PFSK-1 (cell line): ENCODE results near the gene PLPPR1.

ENCODE experiments used
- FOXP2 ChIP-seq: optimal IDR thresholded peaks from 2 replicates; pipeline ENCODE3; 2011; ENCODE audit warnings: borderline replicate concordance, control low read depth, inconsistent platforms; ENCODE audit not compliant: insufficient read depth; ENCODE audit errors: extremely low read length, extremely low read depth
- POLR2AphosphoS5 ChIP-seq: IDR thresholded peaks from 2 replicates; pipeline ENCODE4 v1.6.1; 2012; ENCODE audit warnings: low read depth, mild to moderate bottlenecking, control low read depth, low read length, moderate library complexity
- SIN3A ChIP-seq: IDR thresholded peaks from 2 replicates; pipeline ENCODE4 v1.6.1; 2012; ENCODE audit warnings: mild to moderate bottlenecking, low read length, moderate library complexity, borderline replicate concordance; ENCODE audit not compliant: insufficient read depth
- TAF1 ChIP-seq: IDR thresholded peaks from 2 replicates; pipeline ENCODE4 v1.6.1; 2012; ENCODE audit warnings: low read length, control low read depth, borderline replicate concordance; ENCODE audit not compliant: insufficient read depth
- TF ChIP-seq, protein P1 (sequence below), 2 experiments: IDR thresholded peaks; 2 replicates each; pipeline versions ENCODE4 v1.6.1 to v1.8.0; 2011 to 2012; ENCODE audit warnings: low read depth in 2 of 2, low read length in 2 of 2, control low read depth in 1 of 2, inconsistent platforms in 1 of 2, mild to moderate bottlenecking in 1 of 2, moderate library complexity in 1 of 2; ENCODE audit not compliant: insufficient read depth in 1 of 2

Gene PLPPR1

DNA sequence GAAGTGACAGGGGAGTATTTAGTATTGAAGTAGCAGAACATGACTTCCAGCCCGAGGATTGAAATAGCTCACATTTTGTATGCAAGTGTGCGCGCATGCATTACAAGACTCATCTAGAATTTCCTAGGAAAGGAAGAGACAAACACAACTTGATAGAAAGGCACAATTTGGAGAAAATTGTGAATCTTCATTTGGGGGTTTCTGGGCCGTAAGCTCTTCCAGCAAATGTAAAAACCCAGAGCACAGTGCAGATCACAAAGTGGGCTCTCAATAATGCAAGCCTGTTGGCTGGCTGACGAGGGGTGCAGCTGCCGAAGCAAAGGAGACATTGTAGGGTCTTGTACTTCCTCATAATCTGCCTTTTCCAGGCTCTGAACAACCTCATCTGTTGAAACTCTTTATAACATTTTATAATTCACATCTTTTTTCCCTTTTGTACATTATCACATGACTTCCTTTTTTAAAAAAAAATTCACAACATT, 247.3 kb downstream of the PLPPR1 start:
- TF ChIP-seq SIN3A (no peak), FOXP2 (no peak), TAF1 (no peak), POLR2AphosphoS5 (no peak)
- TF ChIP-seq, protein P1, sequence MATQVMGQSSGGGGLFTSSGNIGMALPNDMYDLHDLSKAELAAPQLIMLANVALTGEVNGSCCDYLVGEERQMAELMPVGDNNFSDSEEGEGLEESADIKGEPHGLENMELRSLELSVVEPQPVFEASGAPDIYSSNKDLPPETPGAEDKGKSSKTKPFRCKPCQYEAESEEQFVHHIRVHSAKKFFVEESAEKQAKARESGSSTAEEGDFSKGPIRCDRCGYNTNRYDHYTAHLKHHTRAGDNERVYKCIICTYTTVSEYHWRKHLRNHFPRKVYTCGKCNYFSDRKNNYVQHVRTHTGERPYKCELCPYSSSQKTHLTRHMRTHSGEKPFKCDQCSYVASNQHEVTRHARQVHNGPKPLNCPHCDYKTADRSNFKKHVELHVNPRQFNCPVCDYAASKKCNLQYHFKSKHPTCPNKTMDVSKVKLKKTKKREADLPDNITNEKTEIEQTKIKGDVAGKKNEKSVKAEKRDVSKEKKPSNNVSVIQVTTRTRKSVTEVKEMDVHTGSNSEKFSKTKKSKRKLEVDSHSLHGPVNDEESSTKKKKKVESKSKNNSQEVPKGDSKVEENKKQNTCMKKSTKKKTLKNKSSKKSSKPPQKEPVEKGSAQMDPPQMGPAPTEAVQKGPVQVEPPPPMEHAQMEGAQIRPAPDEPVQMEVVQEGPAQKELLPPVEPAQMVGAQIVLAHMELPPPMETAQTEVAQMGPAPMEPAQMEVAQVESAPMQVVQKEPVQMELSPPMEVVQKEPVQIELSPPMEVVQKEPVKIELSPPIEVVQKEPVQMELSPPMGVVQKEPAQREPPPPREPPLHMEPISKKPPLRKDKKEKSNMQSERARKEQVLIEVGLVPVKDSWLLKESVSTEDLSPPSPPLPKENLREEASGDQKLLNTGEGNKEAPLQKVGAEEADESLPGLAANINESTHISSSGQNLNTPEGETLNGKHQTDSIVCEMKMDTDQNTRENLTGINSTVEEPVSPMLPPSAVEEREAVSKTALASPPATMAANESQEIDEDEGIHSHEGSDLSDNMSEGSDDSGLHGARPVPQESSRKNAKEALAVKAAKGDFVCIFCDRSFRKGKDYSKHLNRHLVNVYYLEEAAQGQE (IDR thresholded peaks at IDR 0.05; ENCODE audit: insufficient read depth in 1 of 2, low read depth in 2 of 2, low read length in 2 of 2), result no peak

- TF ChIP-seq SIN3A (no peak), POLR2AphosphoS5 (no peak), FOXP2 (no peak), TAF1 (no peak)
- TF ChIP-seq, protein P1 (IDR thresholded peaks at IDR 0.05; ENCODE audit: insufficient read depth in 1 of 2, low read depth in 2 of 2, low read length in 2 of 2), result no peak
Measured at GRCh38 chr9:101299901-101300300, 271.4 kb downstream of the PLPPR1 start.

DNA sequence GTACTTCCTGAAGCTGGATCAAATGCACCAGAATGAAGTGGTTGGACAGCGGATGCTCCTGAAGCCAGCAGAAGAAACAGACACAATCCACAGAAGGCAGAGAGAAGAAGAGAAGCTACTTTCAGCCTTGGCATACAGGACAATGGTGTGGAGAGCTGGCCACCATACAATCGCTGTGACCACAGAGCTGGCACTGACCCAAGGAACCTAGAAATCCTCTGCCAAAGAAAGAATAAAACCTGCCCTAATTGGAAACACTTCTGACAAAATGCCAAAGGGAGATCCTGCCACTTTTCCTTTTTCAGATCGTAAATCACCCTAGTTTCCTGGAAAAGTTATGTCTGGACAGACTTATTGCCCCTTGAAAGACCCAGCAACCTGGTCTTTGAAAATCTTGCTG, 278.5 kb downstream of the PLPPR1 start:
- TF ChIP-seq POLR2AphosphoS5, result no peak
- TF ChIP-seq TAF1, result no peak
- TF ChIP-seq SIN3A, result no peak
- TF ChIP-seq, protein P1 (IDR thresholded peaks at IDR 0.05; ENCODE audit: insufficient read depth in 1 of 2, low read depth in 2 of 2, low read length in 2 of 2), result no peak
- no peak for TF ChIP-seq FOXP2

GRCh38 chr9:101307524-101308213, 279.1 kb downstream of the PLPPR1 start:
- TF ChIP-seq TAF1 (no peak), POLR2AphosphoS5 (no peak), FOXP2 (no peak), SIN3A (no peak)
- TF ChIP-seq, protein P1 (IDR thresholded peaks at IDR 0.05; ENCODE audit: insufficient read depth in 1 of 2, low read depth in 2 of 2, low read length in 2 of 2), result no peak
